ENCODE results near the gene POFUT2.

Gene POFUT2

DNA sequence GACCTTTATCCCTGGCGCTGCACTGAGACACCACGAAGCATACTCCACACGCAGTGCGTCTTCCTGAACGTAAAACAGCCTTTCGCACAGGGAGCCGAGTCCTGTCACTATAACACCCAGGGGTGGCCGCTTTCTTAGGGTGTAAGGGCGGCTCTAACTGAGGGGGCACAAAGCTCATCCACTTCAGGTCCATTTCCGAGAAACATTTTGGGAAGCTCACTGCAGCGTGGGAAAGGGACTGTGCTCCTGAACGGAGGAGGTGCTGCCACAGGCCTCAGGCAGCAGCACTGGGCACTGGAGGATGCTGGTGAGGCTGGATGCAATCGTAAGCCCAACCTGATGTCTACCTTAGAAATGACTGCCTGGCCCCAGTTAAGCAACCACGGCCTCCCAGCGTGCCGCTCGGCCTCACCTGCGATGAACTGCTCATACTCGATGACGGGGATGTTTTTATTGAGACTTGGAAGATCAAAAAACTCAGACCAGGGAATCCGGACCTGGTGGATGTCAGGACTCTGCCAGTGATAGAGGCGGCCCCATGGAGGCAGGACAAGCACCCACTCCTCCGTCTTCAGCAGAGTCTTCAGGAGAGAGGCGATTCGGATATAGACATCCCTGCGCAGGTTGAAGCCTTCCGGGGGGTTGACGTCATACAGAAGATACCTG, 2.3 kb downstream of the POFUT2 start:
- Histone ChIP-seq H3K79me1 (ENCODE audit: low read length) (peaks cover 8% of the 10 kb centered on the region), H3K79me2 (ENCODE audit: control insufficient read depth, insufficient read depth, low read length, poor library complexity) (peaks cover 7% of the 10 kb centered on the region), H4K12ac (ENCODE audit: low read depth, low read length) (no peak overlapping the region), H3K9me3 (ENCODE audit: insufficient read depth, low read depth, low read length) (peaks cover under 1% of the 10 kb centered on the region), H3K4ac (ENCODE audit: low read depth, low read length) (no peak overlapping the region), H3K23ac (ENCODE audit: low read length) (no peak overlapping the region), H3K18ac (ENCODE audit: low read length) (no peak overlapping the region), H4K91ac (ENCODE audit: low read depth, low read length) (no peak overlapping the region), H3K9ac (ENCODE audit: low read length) (no peak overlapping the region), H2AFZ (ENCODE audit: insufficient read depth, low read length, poor library complexity) (no peak overlapping the region), H2AK5ac (ENCODE audit: low read length) (no peak overlapping the region), H2BK120ac (ENCODE audit: insufficient read depth, low read length, poor library complexity) (no peak overlapping the region), H4K8ac (ENCODE audit: low read depth, low read length) (no peak overlapping the region), H3K27me3 (ENCODE audit: insufficient read depth, low read length) (no peaks in the 10 kb centered on the region), H3K4me1 (ENCODE audit: control insufficient read depth in 1 of 2, insufficient read depth in 2 of 2, low read length in 2 of 2) (peaks cover 7 to 9% of the 10 kb centered on the region in 2 experiments), H3K14ac (ENCODE audit: low read length) (no peak overlapping the region), H3K4me2 (ENCODE audit: low read length) (no peak overlapping the region), H2BK5ac (ENCODE audit: low read depth, low read length, poor library complexity) (no peak overlapping the region), H2BK12ac (ENCODE audit: low read length) (no peak overlapping the region), H3K4me3 (ENCODE audit: low read depth, low read length) (no peak overlapping the region), H3K36me3 (ENCODE audit: control insufficient read depth in 1 of 2, insufficient read depth in 2 of 2, low read length in 2 of 2) (peaks cover 52 to 56% of the 10 kb centered on the region in 2 experiments), H3K27ac (ENCODE audit: low read depth, low read length) (no peak overlapping the region)
- no CpG with 5 or more reads among the region's 28 CpGs for WGBS (ENCODE audit: extremely low coverage, insufficient coverage, insufficient read length)
- no peak for DNase-seq

DNA sequence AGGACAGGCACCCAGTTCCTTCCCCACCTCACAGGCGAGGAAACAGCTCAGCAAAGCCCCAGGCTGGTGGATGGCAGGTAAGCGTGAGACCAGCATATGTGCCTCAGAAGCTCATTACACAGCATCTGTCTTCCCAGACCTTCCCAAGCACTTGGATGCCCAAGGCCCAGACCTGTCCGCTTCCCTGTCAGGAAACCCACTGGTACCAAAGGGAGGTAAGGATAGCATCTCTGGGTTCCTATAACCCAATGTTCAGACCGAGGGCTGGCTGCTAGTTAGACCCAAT, 3.3 kb downstream of the POFUT2 start:
- no peak overlapping the region for H3K4me2 ChIP-seq (ENCODE audit: low read length)
- WGBS (ENCODE audit: extremely low coverage, insufficient coverage, insufficient read length): no CpG with 5 or more reads among the region's 4 CpGs
- H3K79me1 ChIP-seq (ENCODE audit: low read length): peaks cover 8% of the 10 kb centered on the region
- H3K9ac ChIP-seq (ENCODE audit: low read length): no peak overlapping the region
- no peak overlapping the region for H2BK120ac ChIP-seq (ENCODE audit: insufficient read depth, low read length, poor library complexity)
- no peak overlapping the region for H3K4ac ChIP-seq (ENCODE audit: low read depth, low read length)
- H3K14ac ChIP-seq (ENCODE audit: low read length): no peak overlapping the region
- H2AFZ ChIP-seq (ENCODE audit: insufficient read depth, low read length, poor library complexity): no peak overlapping the region
- no peak for DNase-seq
- no peak overlapping the region for H4K91ac ChIP-seq (ENCODE audit: low read depth, low read length)
- H3K27ac ChIP-seq (ENCODE audit: low read depth, low read length): no peak overlapping the region
- H3K4me3 ChIP-seq (ENCODE audit: low read depth, low read length): no peak overlapping the region
- H2BK5ac ChIP-seq (ENCODE audit: low read depth, low read length, poor library complexity): no peak overlapping the region
- H3K36me3 ChIP-seq (ENCODE audit: control insufficient read depth in 1 of 2, insufficient read depth in 2 of 2, low read length in 2 of 2): peaks cover 62 to 65% of the 10 kb centered on the region in 2 experiments
- peaks cover 7 to 9% of the 10 kb centered on the region in 2 experiments for H3K4me1 ChIP-seq (ENCODE audit: control insufficient read depth in 1 of 2, insufficient read depth in 2 of 2, low read length in 2 of 2)
- no peak overlapping the region for H2BK12ac ChIP-seq (ENCODE audit: low read length)
- H4K12ac ChIP-seq (ENCODE audit: low read depth, low read length): no peak overlapping the region
- H3K27me3 ChIP-seq (ENCODE audit: insufficient read depth, low read length): no peaks in the 10 kb centered on the region
- H3K23ac ChIP-seq (ENCODE audit: low read length): no peak overlapping the region
- peaks cover 7% of the 10 kb centered on the region for H3K79me2 ChIP-seq (ENCODE audit: control insufficient read depth, insufficient read depth, low read length, poor library complexity)
- no peak overlapping the region for H2AK5ac ChIP-seq (ENCODE audit: low read length)
- H4K8ac ChIP-seq (ENCODE audit: low read depth, low read length): no peak overlapping the region
- no peak overlapping the region for H3K18ac ChIP-seq (ENCODE audit: low read length)
- peaks cover 4% of the 10 kb centered on the region for H3K9me3 ChIP-seq (ENCODE audit: insufficient read depth, low read depth, low read length)

DNA sequence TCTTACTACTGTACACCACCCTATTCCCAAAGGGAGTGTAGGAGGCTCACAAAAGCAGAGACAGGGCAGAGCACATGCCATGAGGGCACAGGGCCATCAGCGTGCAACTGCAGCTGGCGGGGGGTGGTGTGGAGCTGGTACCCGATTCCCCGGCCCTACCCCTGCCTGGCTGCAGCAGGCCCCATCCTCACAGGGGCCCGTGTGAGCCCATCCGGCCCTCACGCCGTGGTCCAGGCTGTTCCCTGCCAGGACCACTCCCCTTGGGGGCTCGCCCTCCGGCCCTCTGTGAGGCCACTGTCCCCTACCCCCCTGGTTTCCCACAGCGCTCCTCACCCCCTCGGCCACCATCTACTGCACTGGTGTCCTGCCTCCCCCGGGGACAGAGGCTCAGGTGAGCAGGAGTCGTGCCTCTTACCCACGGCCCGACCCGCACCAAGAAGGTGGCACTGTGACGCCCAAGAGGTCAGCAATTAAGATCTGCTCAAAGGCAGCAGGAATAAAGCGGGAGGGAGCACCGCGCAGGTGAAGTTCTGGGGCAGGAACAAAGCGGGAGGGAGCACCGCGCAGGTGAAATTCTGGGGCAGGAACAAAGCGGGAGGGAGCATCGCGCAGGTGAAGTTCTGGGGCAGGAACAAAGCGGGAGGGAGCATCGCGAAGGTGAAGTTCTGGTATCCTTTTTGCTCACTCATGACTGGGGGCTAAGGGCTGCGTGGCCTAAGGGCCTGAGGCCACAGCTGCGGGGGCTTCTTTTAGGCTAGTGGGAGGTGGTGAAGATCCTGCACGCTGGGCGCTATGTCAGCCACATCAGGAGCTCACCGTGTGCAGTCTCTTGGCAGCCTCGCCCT, 3.9 kb downstream of the POFUT2 start:
- no CpG with 5 or more reads among the region's 36 CpGs for WGBS (ENCODE audit: extremely low coverage, insufficient coverage, insufficient read length)
- no peak overlapping the region for H3K18ac ChIP-seq (ENCODE audit: low read length)
- H3K4me3 ChIP-seq (ENCODE audit: low read depth, low read length): no peak overlapping the region
- H3K14ac ChIP-seq (ENCODE audit: low read length): no peak overlapping the region
- H3K9me3 ChIP-seq (ENCODE audit: insufficient read depth, low read depth, low read length): peaks cover 4% of the 10 kb centered on the region
- no peak overlapping the region for H3K4ac ChIP-seq (ENCODE audit: low read depth, low read length)
- H3K79me2 ChIP-seq (ENCODE audit: control insufficient read depth, insufficient read depth, low read length, poor library complexity): peaks cover 7% of the 10 kb centered on the region
- H3K23ac ChIP-seq (ENCODE audit: low read length): no peak overlapping the region
- H3K9ac ChIP-seq (ENCODE audit: low read length): no peak overlapping the region
- H3K4me2 ChIP-seq (ENCODE audit: low read length): no peak overlapping the region
- no peak overlapping the region for H2AK5ac ChIP-seq (ENCODE audit: low read length)
- DNase-seq: no peak
- H3K36me3 ChIP-seq (ENCODE audit: control insufficient read depth in 1 of 2, insufficient read depth in 2 of 2, low read length in 2 of 2): peaks cover 63 to 66% of the 10 kb centered on the region in 2 experiments
- peaks cover 7% of the 10 kb centered on the region in 2 experiments for H3K4me1 ChIP-seq (ENCODE audit: control insufficient read depth in 1 of 2, insufficient read depth in 2 of 2, low read length in 2 of 2)
- no peak overlapping the region for H4K91ac ChIP-seq (ENCODE audit: low read depth, low read length)
- no peak overlapping the region for H2AFZ ChIP-seq (ENCODE audit: insufficient read depth, low read length, poor library complexity)
- no peak overlapping the region for H2BK120ac ChIP-seq (ENCODE audit: insufficient read depth, low read length, poor library complexity)
- no peak overlapping the region for H2BK12ac ChIP-seq (ENCODE audit: low read length)
- H3K27me3 ChIP-seq (ENCODE audit: insufficient read depth, low read length): no peaks in the 10 kb centered on the region
- H4K12ac ChIP-seq (ENCODE audit: low read depth, low read length): no peak overlapping the region
- H3K79me1 ChIP-seq (ENCODE audit: low read length): peaks cover 8% of the 10 kb centered on the region
- no peak overlapping the region for H2BK5ac ChIP-seq (ENCODE audit: low read depth, low read length, poor library complexity)
- no peak overlapping the region for H4K8ac ChIP-seq (ENCODE audit: low read depth, low read length)
- H3K27ac ChIP-seq (ENCODE audit: low read depth, low read length): no peak overlapping the region

DNA sequence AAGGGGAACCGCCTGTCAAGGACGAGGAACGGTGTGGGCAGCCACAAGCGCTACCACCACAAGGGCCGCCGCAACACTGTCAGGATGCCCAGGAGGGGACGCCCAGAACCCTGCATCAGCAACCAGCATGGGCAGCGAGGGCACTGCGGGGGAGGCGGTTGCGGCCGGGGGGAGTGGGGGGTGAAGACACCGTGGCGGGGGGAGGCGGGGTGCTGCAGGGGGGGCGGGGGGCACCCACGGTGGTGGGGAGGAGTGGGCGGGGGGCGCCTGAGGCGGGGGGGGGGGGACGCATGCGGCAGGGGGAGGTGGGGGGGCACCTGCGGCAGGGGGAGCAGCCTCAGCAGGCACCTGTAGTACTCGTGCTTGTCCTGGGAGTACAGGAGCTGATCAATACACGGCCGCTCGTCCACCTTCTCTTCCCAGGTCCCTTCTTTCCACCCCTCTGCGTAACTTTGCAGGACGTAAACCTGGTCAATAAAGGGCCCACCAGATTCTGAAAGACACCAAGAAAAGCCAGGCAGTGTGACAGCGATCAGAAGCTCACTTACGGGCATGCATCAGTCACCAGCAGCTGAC, 4.6 kb downstream of the POFUT2 start:
- H4K12ac ChIP-seq (ENCODE audit: low read depth, low read length): no peak overlapping the region
- H4K91ac ChIP-seq (ENCODE audit: low read depth, low read length): no peak overlapping the region
- H3K36me3 ChIP-seq (ENCODE audit: control insufficient read depth in 1 of 2, insufficient read depth in 2 of 2, low read length in 2 of 2): peaks cover 70 to 73% of the 10 kb centered on the region in 2 experiments
- H2AFZ ChIP-seq (ENCODE audit: insufficient read depth, low read length, poor library complexity): no peak overlapping the region
- H3K27ac ChIP-seq (ENCODE audit: low read depth, low read length): no peak overlapping the region
- DNase-seq: no peak
- H3K4ac ChIP-seq (ENCODE audit: low read depth, low read length): no peak overlapping the region
- H3K4me3 ChIP-seq (ENCODE audit: low read depth, low read length): peak overlapping the region; percentile 14
- no peak overlapping the region for H2BK5ac ChIP-seq (ENCODE audit: low read depth, low read length, poor library complexity)
- peaks cover 4% of the 10 kb centered on the region for H3K79me2 ChIP-seq (ENCODE audit: control insufficient read depth, insufficient read depth, low read length, poor library complexity)
- no peak overlapping the region for H3K14ac ChIP-seq (ENCODE audit: low read length)
- H4K8ac ChIP-seq (ENCODE audit: low read depth, low read length): no peak overlapping the region
- H3K4me1 ChIP-seq (ENCODE audit: control insufficient read depth in 1 of 2, insufficient read depth in 2 of 2, low read length in 2 of 2): peaks cover 3 to 4% of the 10 kb centered on the region in 2 experiments
- no peak overlapping the region for H3K23ac ChIP-seq (ENCODE audit: low read length)
- H3K9me3 ChIP-seq (ENCODE audit: insufficient read depth, low read depth, low read length): peaks cover 4% of the 10 kb centered on the region
- no peak overlapping the region for H2AK5ac ChIP-seq (ENCODE audit: low read length)
- H3K4me2 ChIP-seq (ENCODE audit: low read length): no peak overlapping the region
- WGBS (ENCODE audit: extremely low coverage, insufficient coverage, insufficient read length): no CpG with 5 or more reads among the region's 31 CpGs
- no peak overlapping the region for H2BK12ac ChIP-seq (ENCODE audit: low read length)
- peaks cover 4% of the 10 kb centered on the region for H3K79me1 ChIP-seq (ENCODE audit: low read length)
- H3K18ac ChIP-seq (ENCODE audit: low read length): no peak overlapping the region
- H3K27me3 ChIP-seq (ENCODE audit: insufficient read depth, low read length): no peaks in the 10 kb centered on the region
- H3K9ac ChIP-seq (ENCODE audit: low read length): no peak overlapping the region
- H2BK120ac ChIP-seq (ENCODE audit: insufficient read depth, low read length, poor library complexity): no peak overlapping the region

Data from trophoblast cell (in vitro differentiated cells and primary cell).